ENCODE data around the gene CDYL2. TPM values are rescaled to one million over a fixed set of nuclear protein-coding genes. Genes with fewer than 3 reads are reported as not detected.
A peak's percentile ranks its signal among the peaks of the same experiment; 100 is the strongest.

CDYL2 gene
- total and polyA plus RNA-seq, 11 donors, result 0.80 to 8.6 (median 3.5) TPM

GRCh38 chr16:80585764-80586163, 218.6 kb downstream of the CDYL2 start:
- 77 to 90% (median 88%) methylated on average over 4 of the region's 4 CpGs for WGBS, 4 donors
- H3K27ac ChIP-seq, result no peak overlapping the region
- no peaks in the 10 kb centered on the region for H3K9me3 ChIP-seq
- ATAC-seq, result no peak
- H3K4me3 ChIP-seq, result no peak overlapping the region
- H3K4me1 ChIP-seq, result no peaks in the 10 kb centered on the region
- no peak for DNase-seq
- no peak for TF ChIP-seq POLR2A (IDR thresholded peaks at IDR 0.05)
- TF ChIP-seq CTCF (IDR thresholded peaks at IDR 0.05), result no peak
- no peaks in the 10 kb centered on the region for H3K27me3 ChIP-seq
- no peaks in the 10 kb centered on the region for H3K36me3 ChIP-seq
- intact Hi-C loops (cut with DNase I), result loop anchor here in 1 of 10 donors (2.0 kb wide), 1 partner anchor 39 kb away; no protein-coding TSS in a partner anchor

DNA sequence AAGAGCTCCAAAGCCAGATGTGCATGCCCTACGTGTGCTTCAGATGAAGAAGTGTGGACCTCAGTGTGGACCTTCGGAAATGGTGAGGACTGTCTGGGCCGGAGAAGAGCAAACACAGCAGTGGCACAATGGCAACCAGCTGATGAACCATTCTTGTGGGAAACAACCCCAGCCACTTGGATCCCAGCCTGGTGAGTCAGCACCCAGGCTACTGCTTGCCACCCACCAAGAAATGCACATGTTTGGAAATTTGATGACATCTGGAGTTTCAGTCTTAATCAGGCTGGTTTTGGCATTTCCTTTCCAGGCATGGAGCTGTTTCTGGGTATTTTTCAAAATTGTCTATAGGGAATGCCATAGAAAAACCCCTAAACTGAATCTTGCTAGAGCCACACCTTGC, 220.9 kb downstream of the CDYL2 start:
- intact Hi-C loops (cut with DNase I), result no loop called here
- no peak for TF ChIP-seq CTCF (IDR thresholded peaks at IDR 0.05)
- Histone ChIP-seq H3K4me3 (no peak overlapping the region), H3K27ac (no peak overlapping the region), H3K27me3 (no peaks in the 10 kb centered on the region), H3K4me1 (no peaks in the 10 kb centered on the region), H3K9me3 (peaks cover 0 to 4% (median 0%) of the 10 kb centered on the region in 12 donors), H3K36me3 (no peaks in the 10 kb centered on the region)
- DNase-seq (peak in 1 of 5 donors; percentile 39), ATAC-seq (peak in 2 of 4 donors; percentile 16 to 61)
- 72 to 90% (median 85%) methylated on average over 3 of the region's 3 CpGs for WGBS, 4 donors

GRCh38 chr16:80580109-80580832, 224.1 kb downstream of the CDYL2 start:
- DNase-seq (no peak), ATAC-seq (no peak)
- H3K4me3 ChIP-seq, result no peak overlapping the region
- TF ChIP-seq POLR2A (IDR thresholded peaks at IDR 0.05) (no peak), CTCF (IDR thresholded peaks at IDR 0.05) (no peak)
- no peaks in the 10 kb centered on the region for H3K4me1 ChIP-seq
- no peaks in the 10 kb centered on the region for H3K27me3 ChIP-seq
- peak overlapping the region in 1 of 12 donors; percentile 42 for H3K27ac ChIP-seq
- peaks cover 0 to 4% (median 0%) of the 10 kb centered on the region in 12 donors for H3K9me3 ChIP-seq
- H3K36me3 ChIP-seq, result no peaks in the 10 kb centered on the region
- intact Hi-C loops (cut with DNase I), result no loop called here
- 77 to 85% (median 82%) methylated on average over 9 to 10 of the region's 10 CpGs for WGBS, 4 donors

- 71 to 80% (median 78%) methylated on average over 11 of the region's 11 CpGs for WGBS, 4 donors
- TF ChIP-seq POLR2A (IDR thresholded peaks at IDR 0.05) (no peak), CTCF (IDR thresholded peaks at IDR 0.05) (no peak)
- H3K27me3 ChIP-seq, result peaks cover 0 to 3% (median 0%) of the 10 kb centered on the region in 9 donors
- intact Hi-C loops (cut with DNase I), result no loop called here
- no peak overlapping the region for H3K27ac ChIP-seq
- ATAC-seq, result no peak
- no peak for DNase-seq
- H3K4me3 ChIP-seq, result no peak overlapping the region
- H3K36me3 ChIP-seq, result no peaks in the 10 kb centered on the region
- H3K9me3 ChIP-seq, result peaks cover 0 to 4% (median 0%) of the 10 kb centered on the region in 12 donors
- no peaks in the 10 kb centered on the region for H3K4me1 ChIP-seq
Measured at GRCh38 chr16:80577485-80578280, 226.7 kb downstream of the CDYL2 start.
